GM12801 (cell line): ENCODE data around the gene POU6F1.

Experiments used
- CTCF ChIP-seq: IDR thresholded peaks from one replicate; pipeline ENCODE4 v1.5.1; 2011; ENCODE audit warnings: control low read depth; ENCODE audit not compliant: insufficient read length; ENCODE audit errors: extremely low read depth

POU6F1 gene

GRCh38 chr12:51185171-51185717, 32.6 kb downstream of the POU6F1 start:
- TF ChIP-seq CTCF = no peak

- no peak for TF ChIP-seq CTCF
Measured at GRCh38 chr12:51183816-51184215, 34.0 kb downstream of the POU6F1 start.

GRCh38 chr12:51183349-51183748, 34.5 kb downstream of the POU6F1 start:
- TF ChIP-seq CTCF = no peak

- TF ChIP-seq CTCF = no peak
Measured at GRCh38 chr12:51181558-51181957, 36.3 kb downstream of the POU6F1 start.

- no peak for TF ChIP-seq CTCF
Measured at GRCh38 chr12:51177897-51178296, 40.0 kb downstream of the POU6F1 start.

GRCh38 chr12:51174501-51174900, 43.4 kb downstream of the POU6F1 start:
- TF ChIP-seq CTCF = no peak

GRCh38 chr12:51172515-51173431, 45.1 kb downstream of the POU6F1 start, which contains the start of gene TFCP2:
Gene TFCP2, minus strand, starts transcription at chr12:51173135. Its CDS starts 713 bp downstream, at chr12:51172422.
- no peak for TF ChIP-seq CTCF
